Retina (tissue), 1 donor: ENCODE measurements around the gene PERCC1.

Experiments
- DNase-seq: peaks from one replicate; pipeline ENCODE4 v3.0.0-alpha.2; 2016

Gene PERCC1

GRCh38 chr16:1413684-1414531, 17.0 kb upstream of the PERCC1 start:
- DNase-seq: peak; percentile 74

- DNase-seq: peak; percentile 68
Measured at GRCh38 chr16:1414532-1415260, 16.2 kb upstream of the PERCC1 start, which contains the start of gene UNKL. Gene UNKL (minus strand): TSS chr16:1414704. CDS start chr16:1414691, 13 bp downstream.

- no peak for DNase-seq
Measured at GRCh38 chr16:1416521-1416941, 14.3 kb upstream of the PERCC1 start.

GRCh38 chr16:1420111-1420539, 10.8 kb upstream of the PERCC1 start:
- DNase-seq: no peak

- DNase-seq: no peak
Measured at GRCh38 chr16:1422076-1422475, 8.8 kb upstream of the PERCC1 start.

GRCh38 chr16:1424028-1424427, 6.8 kb upstream of the PERCC1 start:
- DNase-seq: no peak

GRCh38 chr16:1425616-1426370, 5.1 kb upstream of the PERCC1 start:
- no peak for DNase-seq

GRCh38 chr16:1426734-1427471, 4.0 kb upstream of the PERCC1 start:
- peak; percentile 83 for DNase-seq

GRCh38 chr16:1427473-1428461, 3.1 kb upstream of the PERCC1 start:
- DNase-seq: no peak

- peak; percentile 61 for DNase-seq
Measured at GRCh38 chr16:1428511-1428910, 2.4 kb upstream of the PERCC1 start.

GRCh38 chr16:1429012-1429411, 1.9 kb upstream of the PERCC1 start:
- DNase-seq: no peak

- no peak for DNase-seq
Measured at GRCh38 chr16:1429631-1430030, 1.2 kb upstream of the PERCC1 start.

GRCh38 chr16:1430214-1430758, 592 bp upstream of the PERCC1 start:
- no peak for DNase-seq

GRCh38 chr16:1431497-1432270, 806 bp downstream of the PERCC1 start:
- peak; percentile 13 for DNase-seq

- DNase-seq: peak; percentile 17
Measured at GRCh38 chr16:1432388-1433262, 1.7 kb downstream of the PERCC1 start.

- no peak for DNase-seq
Measured at GRCh38 chr16:1433263-1433560, 2.3 kb downstream of the PERCC1 start.

GRCh38 chr16:1433756-1434155, 2.9 kb downstream of the PERCC1 start:
- DNase-seq: peak; percentile 6

GRCh38 chr16:1434644-1435592, 4.0 kb downstream of the PERCC1 start:
- no peak for DNase-seq
